ENCODE results near the gene NTRK2.

The NTRK2 gene

GRCh38 chr9:84831377-84831776, 161.8 kb downstream of the NTRK2 start:
- TF ChIP-seq TCF4 (CRISPR knock-in tag; IDR thresholded peaks at IDR 0.05; ENCODE audit: borderline replicate concordance) (no peak), GLIS3 (CRISPR knock-in tag; IDR thresholded peaks at IDR 0.05) (no peak), TOX (CRISPR knock-in tag; IDR thresholded peaks at IDR 0.05; ENCODE audit: borderline replicate concordance) (no peak), ZFP30 (CRISPR knock-in tag; IDR thresholded peaks at IDR 0.05) (no peak), CSDC2 (CRISPR knock-in tag; IDR thresholded peaks at IDR 0.05) (no peak), ZNF8 (CRISPR knock-in tag; IDR thresholded peaks at IDR 0.05) (no peak)
- no peak for ATAC-seq

- TF ChIP-seq SNAI2 (CRISPR knock-in tag; IDR thresholded peaks at IDR 0.05): no peak
- TF ChIP-seq BACH2 (CRISPR knock-in tag; IDR thresholded peaks at IDR 0.05; ENCODE audit: borderline replicate concordance): no peak
- TF ChIP-seq ZFP3 (CRISPR knock-in tag; IDR thresholded peaks at IDR 0.05): no peak
- TF ChIP-seq RARB (CRISPR knock-in tag; IDR thresholded peaks at IDR 0.05): no peak
- no peak for TF ChIP-seq ZC3H10 (CRISPR knock-in tag; IDR thresholded peaks at IDR 0.05)
- no peak for ATAC-seq
Measured at GRCh38 chr9:84832453-84832852, 162.9 kb downstream of the NTRK2 start.

- ATAC-seq: no peak
- TF ChIP-seq RARB (CRISPR knock-in tag; IDR thresholded peaks at IDR 0.05) (no peak), ISL1 (CRISPR knock-in tag; IDR thresholded peaks at IDR 0.05) (no peak), OSR1 (CRISPR knock-in tag; IDR thresholded peaks at IDR 0.05) (no peak), TSHZ2 (CRISPR knock-in tag; IDR thresholded peaks at IDR 0.05) (no peak), ARNTL (CRISPR knock-in tag; IDR thresholded peaks at IDR 0.05; ENCODE audit: borderline replicate concordance, low read depth) (no peak), CSDC2 (CRISPR knock-in tag; IDR thresholded peaks at IDR 0.05) (no peak), CREB5 (CRISPR knock-in tag; IDR thresholded peaks at IDR 0.05; ENCODE audit: low read depth) (no peak)
Measured at GRCh38 chr9:84834426-84834825, 164.9 kb downstream of the NTRK2 start.

- TF ChIP-seq SNAI2 (CRISPR knock-in tag; IDR thresholded peaks at IDR 0.05) (no peak), ZC3H10 (CRISPR knock-in tag; IDR thresholded peaks at IDR 0.05) (no peak), CSDC2 (CRISPR knock-in tag; IDR thresholded peaks at IDR 0.05) (no peak), ARNTL (CRISPR knock-in tag; IDR thresholded peaks at IDR 0.05; ENCODE audit: borderline replicate concordance, low read depth) (no peak), OSR1 (CRISPR knock-in tag; IDR thresholded peaks at IDR 0.05) (no peak), PATZ1 (CRISPR knock-in tag; IDR thresholded peaks at IDR 0.05; ENCODE audit: borderline replicate concordance) (no peak), ZFP3 (CRISPR knock-in tag; IDR thresholded peaks at IDR 0.05) (no peak), GLIS3 (CRISPR knock-in tag; IDR thresholded peaks at IDR 0.05) (no peak), ZNF565 (CRISPR knock-in tag; conservative IDR thresholded peaks at IDR 0.05; ENCODE audit: low read depth) (no peak), ESRRG (CRISPR knock-in tag; IDR thresholded peaks at IDR 0.05) (no peak), ISL1 (CRISPR knock-in tag; IDR thresholded peaks at IDR 0.05) (no peak), ZFP30 (CRISPR knock-in tag; IDR thresholded peaks at IDR 0.05) (no peak), ZNF8 (CRISPR knock-in tag; IDR thresholded peaks at IDR 0.05) (no peak), RARB (CRISPR knock-in tag; IDR thresholded peaks at IDR 0.05) (no peak), ZNF70 (CRISPR knock-in tag; IDR thresholded peaks at IDR 0.05) (no peak), TOX (CRISPR knock-in tag; IDR thresholded peaks at IDR 0.05; ENCODE audit: borderline replicate concordance) (no peak), POU6F1 (CRISPR knock-in tag; IDR thresholded peaks at IDR 0.05; ENCODE audit: borderline replicate concordance, low read depth) (no peak), TSHZ2 (CRISPR knock-in tag; IDR thresholded peaks at IDR 0.05) (no peak), CSRNP3 (CRISPR knock-in tag; IDR thresholded peaks at IDR 0.05) (no peak), CREB5 (CRISPR knock-in tag; IDR thresholded peaks at IDR 0.05; ENCODE audit: low read depth) (no peak)
- no peak for ATAC-seq
Measured at GRCh38 chr9:84835745-84836144, 166.2 kb downstream of the NTRK2 start.
